ENCODE results near the gene NINJ1. TPM values are rescaled to one million over a fixed set of nuclear protein-coding genes. Genes with fewer than 3 reads are reported as not detected.

Gene NINJ1, protein sequence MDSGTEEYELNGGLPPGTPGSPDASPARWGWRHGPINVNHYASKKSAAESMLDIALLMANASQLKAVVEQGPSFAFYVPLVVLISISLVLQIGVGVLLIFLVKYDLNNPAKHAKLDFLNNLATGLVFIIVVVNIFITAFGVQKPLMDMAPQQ
- total RNA-seq: 13.4 and 15.9 TPM in 2 replicates

DNA sequence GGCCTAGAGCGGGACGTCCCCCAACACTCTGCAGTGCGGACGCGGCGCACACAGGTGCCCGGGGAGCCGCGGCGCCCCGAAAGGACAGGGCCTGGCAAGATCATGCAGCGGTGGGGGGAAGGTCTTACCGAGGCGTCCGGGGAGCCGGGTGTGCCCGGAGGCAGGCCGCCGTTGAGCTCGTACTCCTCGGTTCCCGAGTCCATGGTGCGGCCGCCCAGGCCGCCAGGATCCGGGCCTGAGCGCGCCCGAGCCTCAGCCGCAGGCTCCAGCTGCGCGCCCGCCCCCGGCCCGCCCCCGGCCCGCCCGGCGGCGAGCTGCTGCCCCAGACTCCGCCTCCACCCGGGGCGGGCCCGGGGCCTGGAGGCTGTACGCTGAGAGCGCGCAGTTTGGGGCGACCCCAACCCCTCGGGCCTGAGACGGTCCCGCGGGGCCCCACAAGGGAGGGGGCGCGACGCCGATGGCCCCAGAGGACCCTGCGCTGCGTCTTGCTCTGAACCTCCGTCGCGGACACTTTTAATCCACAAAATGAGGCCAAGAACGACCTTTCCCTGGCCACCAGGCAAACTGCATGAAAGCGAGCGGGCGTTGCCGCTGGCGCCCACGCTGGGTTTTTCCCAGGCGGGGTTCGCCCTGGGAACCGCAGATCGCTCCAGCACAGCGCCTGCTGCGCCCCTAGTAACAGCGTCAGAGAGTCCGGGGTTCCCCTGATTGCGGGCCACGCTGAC is at the start of gene NINJ1:
TSS of gene NINJ1 (minus strand) at position 237 of the 725 bp plus-strand sequence. CDS start at position 203, 34 bp downstream.
- peak; percentile 75 for DNase-seq (ENCODE audit: low read depth)
- TF ChIP-seq, protein P1, sequence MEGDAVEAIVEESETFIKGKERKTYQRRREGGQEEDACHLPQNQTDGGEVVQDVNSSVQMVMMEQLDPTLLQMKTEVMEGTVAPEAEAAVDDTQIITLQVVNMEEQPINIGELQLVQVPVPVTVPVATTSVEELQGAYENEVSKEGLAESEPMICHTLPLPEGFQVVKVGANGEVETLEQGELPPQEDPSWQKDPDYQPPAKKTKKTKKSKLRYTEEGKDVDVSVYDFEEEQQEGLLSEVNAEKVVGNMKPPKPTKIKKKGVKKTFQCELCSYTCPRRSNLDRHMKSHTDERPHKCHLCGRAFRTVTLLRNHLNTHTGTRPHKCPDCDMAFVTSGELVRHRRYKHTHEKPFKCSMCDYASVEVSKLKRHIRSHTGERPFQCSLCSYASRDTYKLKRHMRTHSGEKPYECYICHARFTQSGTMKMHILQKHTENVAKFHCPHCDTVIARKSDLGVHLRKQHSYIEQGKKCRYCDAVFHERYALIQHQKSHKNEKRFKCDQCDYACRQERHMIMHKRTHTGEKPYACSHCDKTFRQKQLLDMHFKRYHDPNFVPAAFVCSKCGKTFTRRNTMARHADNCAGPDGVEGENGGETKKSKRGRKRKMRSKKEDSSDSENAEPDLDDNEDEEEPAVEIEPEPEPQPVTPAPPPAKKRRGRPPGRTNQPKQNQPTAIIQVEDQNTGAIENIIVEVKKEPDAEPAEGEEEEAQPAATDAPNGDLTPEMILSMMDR (IDR thresholded peaks at IDR 0.05; ENCODE audit: insufficient read depth, low read length, severe bottlenecking): no peak
- peaks cover 7% of the 10 kb centered on the region for H3K36me3 ChIP-seq (ENCODE audit: control insufficient read depth, insufficient read depth, low read length)
- no peaks in the 10 kb centered on the region for H3K27me3 ChIP-seq (ENCODE audit: control insufficient read depth, insufficient read depth, low read length)
- peak within 1 kb of the TSS; percentile 86 for H3K4me3 ChIP-seq (ENCODE audit: low read depth, low read length)
- FAIRE-seq: no peak

DNA sequence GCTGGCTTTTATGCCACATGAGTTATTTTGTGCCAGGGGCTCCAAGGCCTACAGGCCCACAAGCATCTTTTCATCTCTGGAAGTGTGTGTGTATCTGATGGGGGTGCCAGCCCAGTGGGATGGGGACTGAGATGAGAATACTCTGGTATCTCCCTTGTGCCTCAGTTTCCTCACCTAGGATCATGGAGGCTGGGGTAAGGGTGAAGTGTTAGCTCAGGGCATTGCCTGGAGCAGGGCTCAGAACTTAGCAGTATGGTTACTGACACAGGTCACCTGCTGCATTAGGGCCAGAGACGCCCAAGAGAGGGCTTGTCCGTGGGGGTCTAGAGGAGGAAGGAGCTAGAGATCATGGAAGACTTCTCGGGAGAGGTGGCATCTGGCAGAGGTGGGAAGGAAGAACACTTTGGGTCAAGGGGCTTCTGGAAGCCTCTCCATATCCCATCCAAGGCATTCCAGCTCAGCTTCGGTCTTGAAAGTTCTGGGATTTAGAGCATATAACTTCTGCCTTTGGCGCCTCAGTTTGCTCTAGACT is 49.1 kb upstream of the NINJ1 start:
- peaks cover 48% of the 10 kb centered on the region for H3K27me3 ChIP-seq (ENCODE audit: control insufficient read depth, insufficient read depth, low read length)
- TF ChIP-seq, protein P1 (IDR thresholded peaks at IDR 0.05; ENCODE audit: insufficient read depth, low read length, severe bottlenecking): no peak
- no peak overlapping the region for H3K4me3 ChIP-seq (ENCODE audit: low read depth, low read length)
- no peaks in the 10 kb centered on the region for H3K36me3 ChIP-seq (ENCODE audit: control insufficient read depth, insufficient read depth, low read length)
- FAIRE-seq (no peak), DNase-seq (ENCODE audit: low read depth) (no peak)

DNA sequence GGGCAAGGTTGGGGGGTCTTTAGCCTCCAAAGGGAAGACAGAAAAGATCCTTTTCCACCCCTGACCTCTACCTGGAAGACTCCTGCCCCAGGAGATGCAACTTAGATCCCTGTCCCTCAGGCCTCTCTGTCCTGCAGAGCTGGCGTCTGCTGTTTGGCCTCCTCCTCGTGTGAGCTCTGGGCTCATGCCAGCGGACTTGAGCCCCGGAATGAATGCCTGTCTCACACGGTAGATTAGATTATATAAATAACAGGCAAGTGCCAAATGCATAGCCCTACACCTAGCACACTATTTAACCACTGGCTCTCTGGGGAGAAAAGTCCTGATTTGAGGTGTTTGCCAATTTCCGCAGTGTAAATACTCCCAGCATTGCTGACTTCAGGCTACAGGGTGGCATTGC is 48.5 kb upstream of the NINJ1 start:
- FAIRE-seq: no peak
- H3K27me3 ChIP-seq (ENCODE audit: control insufficient read depth, insufficient read depth, low read length): peaks cover 46% of the 10 kb centered on the region

DNA sequence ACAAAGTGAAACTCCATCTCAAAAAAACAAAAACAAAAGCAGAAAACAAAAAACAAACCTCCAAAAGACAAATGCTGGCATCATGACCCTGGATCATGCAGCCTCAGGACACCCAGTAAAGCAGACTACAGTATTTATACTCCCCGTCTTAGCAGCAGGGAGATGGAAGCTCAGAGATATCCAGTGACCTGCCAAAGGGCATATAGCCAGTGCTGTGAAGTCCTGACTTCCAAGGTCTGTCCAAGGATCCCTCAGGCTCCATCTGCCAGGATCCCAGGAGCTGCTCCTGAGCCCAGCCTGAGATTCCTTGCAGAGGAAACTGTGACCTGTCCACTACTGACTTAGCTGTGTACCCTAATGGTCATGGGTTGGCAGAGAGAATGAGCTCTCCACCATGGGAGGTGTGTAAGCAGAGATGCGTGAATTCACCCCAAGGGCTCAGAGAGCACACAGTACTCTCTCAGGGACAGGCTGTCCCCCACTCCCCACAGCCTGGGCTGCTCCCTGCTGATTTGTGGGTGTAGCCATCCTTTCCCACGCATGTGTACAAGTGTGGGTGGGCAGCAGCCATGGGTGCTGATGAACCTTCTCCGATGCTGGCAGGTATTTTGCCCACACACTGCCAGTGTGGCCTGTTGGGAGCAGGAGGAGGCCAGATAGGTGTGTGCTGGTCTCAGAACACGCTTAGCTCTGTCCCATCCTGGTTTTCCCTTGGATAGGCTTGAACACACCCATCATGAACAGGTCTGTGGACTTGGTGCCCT is 47.8 kb upstream of the NINJ1 start:
- no peak for DNase-seq (ENCODE audit: low read depth)
- TF ChIP-seq, protein P1 (IDR thresholded peaks at IDR 0.05; ENCODE audit: insufficient read depth, low read length, severe bottlenecking): no peak
- no peak overlapping the region for H3K4me3 ChIP-seq (ENCODE audit: low read depth, low read length)
- no peaks in the 10 kb centered on the region for H3K36me3 ChIP-seq (ENCODE audit: control insufficient read depth, insufficient read depth, low read length)
- H3K27me3 ChIP-seq (ENCODE audit: control insufficient read depth, insufficient read depth, low read length): peaks cover 40% of the 10 kb centered on the region
- FAIRE-seq: peak; percentile 32

More for the DNA sequence above, 48.5 kb upstream of the NINJ1 start:
- Histone ChIP-seq H3K4me3 (ENCODE audit: low read depth, low read length) (no peak overlapping the region), H3K36me3 (ENCODE audit: control insufficient read depth, insufficient read depth, low read length) (no peaks in the 10 kb centered on the region)
- TF ChIP-seq, protein P1 (IDR thresholded peaks at IDR 0.05; ENCODE audit: insufficient read depth, low read length, severe bottlenecking): no peak
- no peak for DNase-seq (ENCODE audit: low read depth)

DNA sequence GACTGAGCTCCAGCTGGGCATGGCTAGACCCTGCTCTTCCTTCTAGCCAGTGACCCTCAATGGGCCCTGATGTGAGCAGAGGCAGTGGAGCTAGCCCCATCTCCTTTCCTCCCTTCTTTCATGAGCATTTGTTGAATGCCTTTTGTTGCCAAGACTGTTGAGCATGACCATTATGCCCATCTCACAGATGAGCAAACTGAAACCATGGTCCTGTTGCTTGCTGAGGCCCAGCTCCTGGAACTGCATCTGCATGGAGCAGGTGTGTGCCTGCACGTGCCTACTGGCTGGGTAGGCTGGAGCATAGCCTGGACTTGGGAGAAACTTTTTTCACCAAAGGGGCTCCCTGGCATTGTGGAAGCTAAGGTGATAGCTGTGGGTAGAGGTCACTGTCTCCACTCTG is 46.9 kb upstream of the NINJ1 start:
- TF ChIP-seq, protein P1 (IDR thresholded peaks at IDR 0.05; ENCODE audit: insufficient read depth, low read length, severe bottlenecking): no peak
- no peaks in the 10 kb centered on the region for H3K36me3 ChIP-seq (ENCODE audit: control insufficient read depth, insufficient read depth, low read length)
- H3K4me3 ChIP-seq (ENCODE audit: low read depth, low read length): no peak overlapping the region
- peaks cover 33% of the 10 kb centered on the region for H3K27me3 ChIP-seq (ENCODE audit: control insufficient read depth, insufficient read depth, low read length)
- FAIRE-seq: no peak
- DNase-seq (ENCODE audit: low read depth): no peak
